ENCODE results near the gene SNORC.

SNORC gene

GRCh38 chr2:232871835-232872736, 2.0 kb downstream of the SNORC start:
- TF ChIP-seq Cebpa-rat (IDR thresholded peaks at IDR 0.05), result no peak
- H3K4me2 ChIP-seq, result no peak overlapping the region
- H3K4me3 ChIP-seq, result no peak overlapping the region
- peaks cover 0 to 18% (median 8%) of the 10 kb centered on the region in 11 experiments; a peak in 11 of 22 replicates for H4K20me1 ChIP-seq
- H3K9ac ChIP-seq, result no peak overlapping the region
- peaks cover 6 to 22% (median 16%) of the 10 kb centered on the region in 10 experiments; a peak in 17 of 20 replicates for H3K4me1 ChIP-seq
- no peaks in the 10 kb centered on the region for H3K9me3 ChIP-seq (replicated peaks in 1 of 11)
- H3K36me3 ChIP-seq, result no peaks in the 10 kb centered on the region
- peaks cover 27 to 36% (median 30%) of the 10 kb centered on the region in 11 experiments for H3K27me3 ChIP-seq
- peak overlapping the region in 1 of 11 experiments; percentile 18; a peak in 1 of 22 replicates for H3K27ac ChIP-seq

DNA sequence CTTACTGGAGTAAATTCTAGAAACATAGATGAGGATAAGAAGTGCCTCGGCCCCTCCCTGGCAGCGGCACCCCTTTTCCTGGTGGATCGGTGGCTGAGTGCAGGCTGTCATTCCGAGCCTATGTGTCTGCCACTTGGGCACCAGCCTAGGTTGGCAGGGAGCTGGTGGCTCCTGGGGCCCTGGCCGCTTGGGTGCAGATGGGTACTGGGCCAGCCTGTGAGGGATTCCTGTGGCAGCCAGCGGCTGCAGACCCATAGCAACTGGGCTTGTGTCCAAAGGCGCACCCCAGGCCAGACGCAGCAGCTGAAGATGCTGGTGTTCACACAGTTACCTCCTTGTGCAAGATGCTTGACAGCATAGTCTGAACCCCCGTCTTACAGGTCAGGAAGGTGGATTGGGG, 2.8 kb downstream of the SNORC start:
- Histone ChIP-seq H3K27me3 (peaks cover 35 to 44% (median 37%) of the 10 kb centered on the region in 11 experiments), H3K9me3 (replicated peaks in 1 of 11) (no peaks in the 10 kb centered on the region), H3K4me2 (no peak overlapping the region), H3K4me3 (no peak overlapping the region), H4K20me1 (peaks cover 0 to 25% (median 8%) of the 10 kb centered on the region in 11 experiments; a peak in 11 of 22 replicates), H3K27ac (no peak overlapping the region), H3K9ac (no peak overlapping the region), H3K36me3 (no peaks in the 10 kb centered on the region), H3K4me1 (peaks cover 6 to 23% (median 18%) of the 10 kb centered on the region in 10 experiments; a peak in 17 of 20 replicates)
- no peak for TF ChIP-seq Cebpa-rat (IDR thresholded peaks at IDR 0.05)

DNA sequence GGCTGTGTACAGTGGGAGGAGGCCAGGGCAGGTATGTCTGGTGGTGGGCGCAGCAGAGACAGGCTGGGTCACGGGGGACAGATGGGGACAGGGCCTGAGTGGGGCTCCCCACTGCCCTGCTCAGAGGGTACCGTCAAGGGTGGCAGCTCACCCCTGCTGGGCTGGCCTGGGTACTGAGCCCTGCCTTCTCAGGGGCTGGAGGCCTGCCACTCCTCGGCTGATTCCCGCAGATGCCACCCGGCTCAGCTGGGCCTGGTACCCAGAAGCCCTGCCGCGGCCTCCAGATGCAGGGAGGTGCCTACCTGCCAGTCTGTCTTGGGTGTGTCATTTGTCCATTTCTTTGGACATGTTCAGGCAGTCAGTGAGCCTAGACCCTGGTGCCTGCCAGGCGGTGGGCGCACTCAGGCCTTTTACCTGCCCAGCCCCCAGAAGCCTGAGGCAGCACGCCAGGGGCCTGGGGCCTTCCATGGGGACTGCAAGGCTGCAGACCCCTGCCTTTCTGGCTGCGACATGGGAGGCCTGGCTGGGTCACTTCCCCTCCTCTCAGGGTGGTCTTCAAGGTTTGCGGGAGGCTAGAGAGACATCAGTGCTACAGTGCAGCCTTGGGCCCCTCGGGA, 3.3 kb downstream of the SNORC start:
- H3K27ac ChIP-seq, result peak overlapping the region in 1 of 11 experiments; percentile 23; a peak in 1 of 22 replicates
- no peaks in the 10 kb centered on the region for H3K36me3 ChIP-seq
- H4K20me1 ChIP-seq, result peaks cover 0 to 31% (median 8%) of the 10 kb centered on the region in 11 experiments; a peak in 12 of 22 replicates
- no peak for TF ChIP-seq Cebpa-rat (IDR thresholded peaks at IDR 0.05)
- H3K27me3 ChIP-seq, result peaks cover 40 to 50% (median 43%) of the 10 kb centered on the region in 11 experiments
- peak overlapping the region in 4 of 11 experiments; percentile 0 to 61 (median 16); a peak in 5 of 22 replicates for H3K4me2 ChIP-seq
- peaks cover 6 to 23% (median 18%) of the 10 kb centered on the region in 10 experiments; a peak in 17 of 20 replicates for H3K4me1 ChIP-seq
- no peak overlapping the region for H3K9ac ChIP-seq
- H3K9me3 ChIP-seq (replicated peaks in 1 of 11), result no peaks in the 10 kb centered on the region
- no peak overlapping the region for H3K4me3 ChIP-seq

- Histone ChIP-seq H3K4me2 (peak overlapping the region in 4 of 11 experiments; percentile 0 to 61 (median 16); a peak in 5 of 22 replicates), H3K4me1 (peaks cover 6 to 23% (median 18%) of the 10 kb centered on the region in 10 experiments; a peak in 17 of 20 replicates), H3K27ac (peak overlapping the region in 1 of 11 experiments; percentile 23; a peak in 1 of 22 replicates), H4K20me1 (peaks cover 0 to 38% (median 8%) of the 10 kb centered on the region in 11 experiments; a peak in 12 of 22 replicates), H3K9ac (no peak overlapping the region), H3K27me3 (peaks cover 40 to 55% (median 47%) of the 10 kb centered on the region in 11 experiments), H3K4me3 (no peak overlapping the region), H3K9me3 (replicated peaks in 1 of 11) (no peaks in the 10 kb centered on the region), H3K36me3 (no peaks in the 10 kb centered on the region)
- no peak for TF ChIP-seq Cebpa-rat (IDR thresholded peaks at IDR 0.05)
These were observed 4.0 kb downstream of the SNORC start for GRCh38 chr2:232873909-232874641.

- peaks cover 40 to 55% (median 47%) of the 10 kb centered on the region in 11 experiments for H3K27me3 ChIP-seq
- no peak overlapping the region for H3K4me3 ChIP-seq
- no peaks in the 10 kb centered on the region for H3K9me3 ChIP-seq (replicated peaks in 1 of 11)
- H3K4me2 ChIP-seq, result peak overlapping the region in 2 of 11 experiments; percentile 2 to 61; a peak in 2 of 22 replicates
- no peak overlapping the region for H3K27ac ChIP-seq
- no peak for TF ChIP-seq Cebpa-rat (IDR thresholded peaks at IDR 0.05)
- no peaks in the 10 kb centered on the region for H3K36me3 ChIP-seq
- no peak overlapping the region for H3K9ac ChIP-seq
- peaks cover 0 to 44% (median 8%) of the 10 kb centered on the region in 11 experiments; a peak in 12 of 22 replicates for H4K20me1 ChIP-seq
- H3K4me1 ChIP-seq, result peaks cover 6 to 23% (median 18%) of the 10 kb centered on the region in 10 experiments; a peak in 17 of 20 replicates
These were observed 4.7 kb downstream of the SNORC start for GRCh38 chr2:232874677-232875223.

GRCh38 chr2:232875256-232876121, 5.4 kb downstream of the SNORC start:
- H3K9ac ChIP-seq, result no peak overlapping the region
- TF ChIP-seq Cebpa-rat (IDR thresholded peaks at IDR 0.05), result no peak
- peaks cover 0 to 44% (median 8%) of the 10 kb centered on the region in 11 experiments; a peak in 13 of 22 replicates for H4K20me1 ChIP-seq
- no peak overlapping the region for H3K4me2 ChIP-seq
- peaks cover 6 to 23% (median 18%) of the 10 kb centered on the region in 10 experiments; a peak in 18 of 20 replicates for H3K4me1 ChIP-seq
- H3K36me3 ChIP-seq, result no peaks in the 10 kb centered on the region
- H3K27me3 ChIP-seq, result peaks cover 40 to 55% (median 47%) of the 10 kb centered on the region in 11 experiments
- H3K4me3 ChIP-seq, result no peak overlapping the region
- no peaks in the 10 kb centered on the region for H3K9me3 ChIP-seq (replicated peaks in 1 of 11)
- H3K27ac ChIP-seq, result no peak overlapping the region

GRCh38 chr2:232876161-232876977, 6.3 kb downstream of the SNORC start:
- no peak for TF ChIP-seq Cebpa-rat (IDR thresholded peaks at IDR 0.05)
- H3K4me3 ChIP-seq, result peak overlapping the region; percentile 37 to 65 (median 54)
- H3K9ac ChIP-seq, result no peak overlapping the region
- peak overlapping the region; percentile 71 to 91 (median 83) for H3K4me2 ChIP-seq
- peaks cover 0 to 40% (median 8%) of the 10 kb centered on the region in 11 experiments; a peak in 13 of 22 replicates for H4K20me1 ChIP-seq
- no peak overlapping the region for H3K27ac ChIP-seq
- no peaks in the 10 kb centered on the region for H3K9me3 ChIP-seq (replicated peaks in 1 of 11)
- no peaks in the 10 kb centered on the region for H3K36me3 ChIP-seq
- H3K4me1 ChIP-seq, result peaks cover 12 to 25% (median 19%) of the 10 kb centered on the region in 10 experiments; a peak in 19 of 20 replicates
- peaks cover 40 to 55% (median 47%) of the 10 kb centered on the region in 11 experiments for H3K27me3 ChIP-seq
